ENCODE data around the gene ADAM12. TPM values are rescaled to one million over a fixed set of nuclear protein-coding genes. Genes with fewer than 3 reads are reported as not detected.

ADAM12 gene
- total and polyA plus RNA-seq, 12 donors, result 0.08 to 3.9 (median 0.53) TPM

- TF ChIP-seq, protein P1, sequence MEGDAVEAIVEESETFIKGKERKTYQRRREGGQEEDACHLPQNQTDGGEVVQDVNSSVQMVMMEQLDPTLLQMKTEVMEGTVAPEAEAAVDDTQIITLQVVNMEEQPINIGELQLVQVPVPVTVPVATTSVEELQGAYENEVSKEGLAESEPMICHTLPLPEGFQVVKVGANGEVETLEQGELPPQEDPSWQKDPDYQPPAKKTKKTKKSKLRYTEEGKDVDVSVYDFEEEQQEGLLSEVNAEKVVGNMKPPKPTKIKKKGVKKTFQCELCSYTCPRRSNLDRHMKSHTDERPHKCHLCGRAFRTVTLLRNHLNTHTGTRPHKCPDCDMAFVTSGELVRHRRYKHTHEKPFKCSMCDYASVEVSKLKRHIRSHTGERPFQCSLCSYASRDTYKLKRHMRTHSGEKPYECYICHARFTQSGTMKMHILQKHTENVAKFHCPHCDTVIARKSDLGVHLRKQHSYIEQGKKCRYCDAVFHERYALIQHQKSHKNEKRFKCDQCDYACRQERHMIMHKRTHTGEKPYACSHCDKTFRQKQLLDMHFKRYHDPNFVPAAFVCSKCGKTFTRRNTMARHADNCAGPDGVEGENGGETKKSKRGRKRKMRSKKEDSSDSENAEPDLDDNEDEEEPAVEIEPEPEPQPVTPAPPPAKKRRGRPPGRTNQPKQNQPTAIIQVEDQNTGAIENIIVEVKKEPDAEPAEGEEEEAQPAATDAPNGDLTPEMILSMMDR (IDR thresholded peaks at IDR 0.05), result no peak
- no peak for TF ChIP-seq POLR2A (IDR thresholded peaks at IDR 0.05)
- no peaks in the 10 kb centered on the region for H3K9me3 ChIP-seq (replicated peaks in 1 of 3)
- no peak overlapping the region for H3K27ac ChIP-seq
- DNase-seq, result no peak
- H3K4me3 ChIP-seq, result no peak overlapping the region
- no peaks in the 10 kb centered on the region for H3K36me3 ChIP-seq (replicated peaks in 1 of 2)
- intact Hi-C loops (cut with DNase I), result no loop called here
- WGBS, 4 donors, result 48 to 64% (median 56%) methylated on average over 1 of the region's 1 CpG
- no peaks in the 10 kb centered on the region for H3K4me1 ChIP-seq (replicated peaks in 1 of 2)
- H3K27me3 ChIP-seq, result peaks cover 2% of the 10 kb centered on the region
Measured at GRCh38 chr10:126422567-126422966, 34.3 kb upstream of the ADAM12 start.

GRCh38 chr10:126421756-126422256, 33.5 kb upstream of the ADAM12 start:
- Histone ChIP-seq H3K9me3 (replicated peaks in 1 of 3) (no peaks in the 10 kb centered on the region), H3K4me1 (replicated peaks in 1 of 2) (no peaks in the 10 kb centered on the region), H3K27me3 (no peaks in the 10 kb centered on the region), H3K27ac (no peak overlapping the region), H3K36me3 (replicated peaks in 1 of 2) (no peaks in the 10 kb centered on the region), H3K4me3 (no peak overlapping the region)
- intact Hi-C loops (cut with DNase I), result no loop called here
- WGBS, 4 donors, result 71 to 76% (median 73%) methylated on average over 10 of the region's 10 CpGs
- no peak for DNase-seq
- TF ChIP-seq POLR2A (IDR thresholded peaks at IDR 0.05), result no peak
- TF ChIP-seq, protein P1 (IDR thresholded peaks at IDR 0.05), result no peak

GRCh38 chr10:126420567-126421300, 32.5 kb upstream of the ADAM12 start:
- Histone ChIP-seq H3K27me3 (no peaks in the 10 kb centered on the region), H3K27ac (no peak overlapping the region), H3K9me3 (replicated peaks in 1 of 3) (no peaks in the 10 kb centered on the region), H3K36me3 (replicated peaks in 1 of 2) (no peaks in the 10 kb centered on the region), H3K4me3 (no peak overlapping the region), H3K4me1 (replicated peaks in 1 of 2) (no peaks in the 10 kb centered on the region)
- intact Hi-C loops (cut with DNase I), result no loop called here
- WGBS, 4 donors, result 71 to 78% (median 75%) methylated on average over 12 of the region's 12 CpGs
- DNase-seq, result no peak
- TF ChIP-seq, protein P1 (IDR thresholded peaks at IDR 0.05), result no peak
- TF ChIP-seq POLR2A (IDR thresholded peaks at IDR 0.05), result no peak

GRCh38 chr10:126417220-126417825, 29.0 kb upstream of the ADAM12 start:
- no peak for DNase-seq
- H3K4me1 ChIP-seq (replicated peaks in 1 of 2), result no peaks in the 10 kb centered on the region
- intact Hi-C loops (cut with DNase I), result no loop called here
- WGBS, 4 donors, result 69 to 78% (median 71%) methylated on average over 4 of the region's 4 CpGs
- H3K27me3 ChIP-seq, result no peaks in the 10 kb centered on the region
- H3K9me3 ChIP-seq (replicated peaks in 1 of 3), result no peaks in the 10 kb centered on the region
- no peaks in the 10 kb centered on the region for H3K36me3 ChIP-seq (replicated peaks in 1 of 2)
- H3K27ac ChIP-seq, result no peak overlapping the region
- no peak overlapping the region for H3K4me3 ChIP-seq
- TF ChIP-seq, protein P1 (IDR thresholded peaks at IDR 0.05), result no peak
- no peak for TF ChIP-seq POLR2A (IDR thresholded peaks at IDR 0.05)

Measured in adrenal gland (tissue), 12 donors.